ENCODE results near the gene DOCK9. TPM values are rescaled to one million over a fixed set of nuclear protein-coding genes. Genes with fewer than 3 reads are reported as not detected.

The DOCK9 gene
- total RNA-seq, 1 donor from 2014 or later = 339 TPM

DNA sequence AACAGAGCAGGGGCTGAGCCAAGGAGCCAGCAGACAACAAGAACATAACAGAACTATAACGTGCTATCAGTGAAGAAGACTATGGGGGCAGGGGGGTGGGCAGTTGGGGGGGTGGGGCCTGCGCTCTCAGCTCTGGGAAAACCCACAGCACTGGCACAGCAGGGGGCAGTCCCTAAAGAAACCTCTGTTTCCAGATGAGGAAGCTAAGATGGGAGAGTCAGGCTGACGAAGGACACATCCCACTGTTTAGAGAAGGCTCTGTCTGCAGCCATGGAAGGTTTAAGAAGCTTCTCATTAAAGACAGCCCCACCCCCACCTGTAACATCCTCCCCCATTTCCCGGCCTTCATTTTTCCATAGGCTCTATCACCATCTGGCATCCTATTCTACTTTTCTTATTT, 7.1 kb upstream of the DOCK9 start:
- H3K4me3 Mint-ChIP-seq (ENCODE audit: unreplicated experiment) = no peak overlapping the region
- DNase-seq (ENCODE audit: low spot score) = no peak

GRCh38 chr13:98984118-98984517, 6.3 kb upstream of the DOCK9 start:
- H3K27me3 Mint-ChIP-seq (ENCODE audit: unreplicated experiment) = no peaks in the 10 kb centered on the region
- peaks cover 87% of the 10 kb centered on the region for H3K4me1 Mint-ChIP-seq (ENCODE audit: unreplicated experiment)
- DNase-seq (ENCODE audit: low spot score) = no peak
- no peak overlapping the region for H3K4me3 Mint-ChIP-seq (ENCODE audit: unreplicated experiment)
- H3K27ac Mint-ChIP-seq (ENCODE audit: unreplicated experiment) = peak overlapping the region; percentile 71
- TF ChIP-seq, protein P1, sequence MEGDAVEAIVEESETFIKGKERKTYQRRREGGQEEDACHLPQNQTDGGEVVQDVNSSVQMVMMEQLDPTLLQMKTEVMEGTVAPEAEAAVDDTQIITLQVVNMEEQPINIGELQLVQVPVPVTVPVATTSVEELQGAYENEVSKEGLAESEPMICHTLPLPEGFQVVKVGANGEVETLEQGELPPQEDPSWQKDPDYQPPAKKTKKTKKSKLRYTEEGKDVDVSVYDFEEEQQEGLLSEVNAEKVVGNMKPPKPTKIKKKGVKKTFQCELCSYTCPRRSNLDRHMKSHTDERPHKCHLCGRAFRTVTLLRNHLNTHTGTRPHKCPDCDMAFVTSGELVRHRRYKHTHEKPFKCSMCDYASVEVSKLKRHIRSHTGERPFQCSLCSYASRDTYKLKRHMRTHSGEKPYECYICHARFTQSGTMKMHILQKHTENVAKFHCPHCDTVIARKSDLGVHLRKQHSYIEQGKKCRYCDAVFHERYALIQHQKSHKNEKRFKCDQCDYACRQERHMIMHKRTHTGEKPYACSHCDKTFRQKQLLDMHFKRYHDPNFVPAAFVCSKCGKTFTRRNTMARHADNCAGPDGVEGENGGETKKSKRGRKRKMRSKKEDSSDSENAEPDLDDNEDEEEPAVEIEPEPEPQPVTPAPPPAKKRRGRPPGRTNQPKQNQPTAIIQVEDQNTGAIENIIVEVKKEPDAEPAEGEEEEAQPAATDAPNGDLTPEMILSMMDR (IDR thresholded peaks at IDR 0.05; ENCODE audit: unreplicated experiment) = no peak
- no peaks in the 10 kb centered on the region for H3K9me3 Mint-ChIP-seq (ENCODE audit: unreplicated experiment)
- no peaks in the 10 kb centered on the region for H3K36me3 Mint-ChIP-seq (ENCODE audit: low read depth, unreplicated experiment)

More for the DNA sequence above, 7.1 kb upstream of the DOCK9 start:
- no peak overlapping the region for H3K27ac Mint-ChIP-seq (ENCODE audit: unreplicated experiment)
- TF ChIP-seq, protein P1 (IDR thresholded peaks at IDR 0.05; ENCODE audit: unreplicated experiment) = no peak
- H3K36me3 Mint-ChIP-seq (ENCODE audit: low read depth, unreplicated experiment) = no peaks in the 10 kb centered on the region
- H3K27me3 Mint-ChIP-seq (ENCODE audit: unreplicated experiment) = no peaks in the 10 kb centered on the region
- H3K9me3 Mint-ChIP-seq (ENCODE audit: unreplicated experiment) = no peaks in the 10 kb centered on the region
- peaks cover 86% of the 10 kb centered on the region for H3K4me1 Mint-ChIP-seq (ENCODE audit: unreplicated experiment)

DNA sequence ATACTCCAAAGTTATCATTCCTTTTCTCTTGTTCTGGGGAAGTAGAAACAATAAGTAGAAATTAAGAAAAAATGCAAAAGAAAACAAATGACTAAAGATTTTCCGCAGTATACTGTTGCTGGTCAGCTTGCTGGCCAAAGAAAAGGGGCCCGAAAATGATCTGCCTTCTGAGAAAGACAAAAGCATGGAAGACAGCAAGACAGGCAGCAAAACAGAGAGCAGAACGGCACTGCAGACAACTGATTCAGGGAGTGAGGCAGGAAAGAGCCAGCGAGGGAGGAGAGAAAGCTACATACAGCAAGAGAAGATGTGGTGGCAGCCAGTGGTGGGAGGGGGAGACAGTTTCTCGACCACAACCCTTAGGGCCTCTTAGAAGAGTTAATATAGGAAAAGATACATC, 5.3 kb upstream of the DOCK9 start:
- TF ChIP-seq, protein P1 (IDR thresholded peaks at IDR 0.05; ENCODE audit: unreplicated experiment) = no peak
- H3K27ac Mint-ChIP-seq (ENCODE audit: unreplicated experiment) = peak overlapping the region; percentile 34
- no peaks in the 10 kb centered on the region for H3K9me3 Mint-ChIP-seq (ENCODE audit: unreplicated experiment)
- H3K4me3 Mint-ChIP-seq (ENCODE audit: unreplicated experiment) = no peak overlapping the region
- no peaks in the 10 kb centered on the region for H3K36me3 Mint-ChIP-seq (ENCODE audit: low read depth, unreplicated experiment)
- H3K27me3 Mint-ChIP-seq (ENCODE audit: unreplicated experiment) = no peaks in the 10 kb centered on the region
- H3K4me1 Mint-ChIP-seq (ENCODE audit: unreplicated experiment) = peaks cover 87% of the 10 kb centered on the region
- DNase-seq (ENCODE audit: low spot score) = no peak

DNA sequence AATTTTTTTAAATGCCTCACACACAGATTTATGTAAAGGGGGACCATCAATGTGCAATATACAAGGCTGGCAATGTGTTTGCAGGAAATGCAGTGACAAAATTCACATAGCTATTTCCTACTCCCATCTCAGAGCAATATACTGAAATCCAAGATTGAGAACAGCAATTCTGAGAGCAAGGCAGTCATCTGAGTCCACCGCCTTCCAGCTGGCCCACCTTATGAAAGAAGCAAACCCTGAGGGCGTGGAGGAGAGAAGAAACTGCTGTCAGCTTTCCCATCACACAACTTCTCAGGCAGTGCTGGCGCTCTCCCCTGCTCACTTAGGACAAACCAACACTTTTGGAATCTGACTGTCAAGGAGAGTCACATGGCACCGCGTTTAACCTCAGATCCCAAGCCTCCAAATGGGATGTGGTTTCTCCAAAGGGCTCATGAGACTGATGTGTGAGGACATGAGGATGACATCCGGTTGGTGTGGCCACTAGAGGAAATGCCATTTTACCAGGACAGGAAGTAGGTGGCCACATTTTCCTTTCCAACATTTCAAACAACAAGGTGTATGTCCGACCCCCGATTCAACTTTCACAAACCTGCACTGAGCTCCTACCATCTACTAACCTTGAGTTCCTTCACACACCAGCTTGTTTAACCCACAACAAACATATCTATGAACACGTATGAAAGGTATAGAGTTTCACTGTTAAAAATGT, 3.7 kb upstream of the DOCK9 start:
- Mint-ChIP-seq H3K4me1 (ENCODE audit: unreplicated experiment) (peaks cover 87% of the 10 kb centered on the region), H3K27me3 (ENCODE audit: unreplicated experiment) (no peaks in the 10 kb centered on the region), H3K27ac (ENCODE audit: unreplicated experiment) (peak overlapping the region; percentile 62), H3K36me3 (ENCODE audit: low read depth, unreplicated experiment) (no peaks in the 10 kb centered on the region), H3K4me3 (ENCODE audit: unreplicated experiment) (no peak overlapping the region), H3K9me3 (ENCODE audit: unreplicated experiment) (no peaks in the 10 kb centered on the region)
- TF ChIP-seq, protein P1 (IDR thresholded peaks at IDR 0.05; ENCODE audit: unreplicated experiment) = no peak
- no peak for DNase-seq (ENCODE audit: low spot score)

- Mint-ChIP-seq H3K36me3 (ENCODE audit: low read depth, unreplicated experiment) (no peaks in the 10 kb centered on the region), H3K4me3 (ENCODE audit: unreplicated experiment) (no peak overlapping the region), H3K27ac (ENCODE audit: unreplicated experiment) (peak overlapping the region; percentile 68), H3K9me3 (ENCODE audit: unreplicated experiment) (no peaks in the 10 kb centered on the region), H3K4me1 (ENCODE audit: unreplicated experiment) (peaks cover 89% of the 10 kb centered on the region), H3K27me3 (ENCODE audit: unreplicated experiment) (no peaks in the 10 kb centered on the region)
- no peak for DNase-seq (ENCODE audit: low spot score)
- TF ChIP-seq, protein P1 (IDR thresholded peaks at IDR 0.05; ENCODE audit: unreplicated experiment) = no peak
These were observed 1.3 kb upstream of the DOCK9 start for GRCh38 chr13:98979012-98979660.

Measured in endothelial cell (in vitro differentiated cells).